H9 (cell line): ENCODE data around the gene LDLRAD4. TPM values are rescaled to one million over a fixed set of nuclear protein-coding genes. Genes with fewer than 3 reads are reported as not detected.

Experiments
- DNase-seq: peaks from one replicate; pipeline ENCODE4 v3.0.0-alpha.2; 2017
- H2AFZ ChIP-seq: one replicate; pipeline ENCODE4 v1.6.1; 2013; ENCODE audit warnings: mild to moderate bottlenecking, low read length, control low read depth, moderate library complexity
- H2AK5ac ChIP-seq: 2 replicates; pipeline ENCODE4 v1.6.1; 2013; ENCODE audit warnings: low read length, control low read depth, mixed read lengths; ENCODE audit not compliant: insufficient read length
- H2BK120ac ChIP-seq: one replicate; pipeline ENCODE4 v1.6.1; 2013; ENCODE audit warnings: low read depth, mild to moderate bottlenecking, low read length, control low read depth, inconsistent platforms; ENCODE audit not compliant: poor library complexity, severe bottlenecking
- H2BK12ac ChIP-seq: 2 replicates; pipeline ENCODE4 v1.6.1; 2013; ENCODE audit warnings: low read length, control low read depth, mixed read lengths, low read depth; ENCODE audit not compliant: insufficient read length
- H2BK15ac ChIP-seq: 2 replicates; pipeline ENCODE4 v1.6.1; 2013; ENCODE audit warnings: low read depth, low read length, control low read depth
- H2BK20ac ChIP-seq: one replicate; pipeline ENCODE4 v1.6.1; 2013; ENCODE audit warnings: low read depth, mild to moderate bottlenecking, low read length, control low read depth, inconsistent platforms; ENCODE audit not compliant: poor library complexity, severe bottlenecking
- H2BK5ac ChIP-seq: 2 replicates; pipeline ENCODE4 v1.6.1; 2013; ENCODE audit warnings: low read length, control low read depth, mixed read lengths; ENCODE audit not compliant: insufficient read length
- H3K14ac ChIP-seq: 2 replicates; pipeline ENCODE4 v1.6.1; 2013; ENCODE audit warnings: low read length, control low read depth; ENCODE audit not compliant: insufficient read depth
- H3K18ac ChIP-seq: 2 replicates; pipeline ENCODE4 v1.6.1; 2013; ENCODE audit warnings: low read depth, mild to moderate bottlenecking, mixed read lengths, low read length, control low read depth; ENCODE audit not compliant: insufficient read length
- H3K23ac ChIP-seq: 2 replicates; pipeline ENCODE4 v1.6.1; 2013; ENCODE audit warnings: low read length, control low read depth, mixed read lengths, low read depth; ENCODE audit not compliant: insufficient read length
- H3K23me2 ChIP-seq: 2 replicates; pipeline ENCODE4 v1.6.1; 2013; ENCODE audit warnings: low read depth, mild to moderate bottlenecking, mixed read lengths, low read length, control low read depth; ENCODE audit not compliant: insufficient read length, poor library complexity, severe bottlenecking
- H3K27ac ChIP-seq: 2 replicates; pipeline ENCODE4 v1.5.1; 2013; ENCODE audit warnings: low read length, control low read depth, mixed read lengths, low read depth; ENCODE audit not compliant: insufficient read length
- H3K27me3 ChIP-seq: 2 replicates; pipeline ENCODE4 v1.6.1; 2013; ENCODE audit warnings: low read length, control low read depth, inconsistent platforms; ENCODE audit not compliant: insufficient read depth
- H3K4ac ChIP-seq: 2 replicates; pipeline ENCODE4 v1.6.1; 2013; ENCODE audit warnings: low read depth, mild to moderate bottlenecking, control low read depth, inconsistent platforms, low read length, moderate library complexity
- H3K4me1 ChIP-seq: 2 replicates; pipeline ENCODE4 v1.6.1; 2013; ENCODE audit warnings: low read length, control low read depth, inconsistent platforms; ENCODE audit not compliant: insufficient read depth
- H3K4me2 ChIP-seq: 2 replicates; pipeline ENCODE4 v1.6.1; 2013; ENCODE audit warnings: low read length, control low read depth, mixed read lengths; ENCODE audit not compliant: insufficient read length, insufficient read depth
- H3K56ac ChIP-seq: 2 replicates; pipeline ENCODE4 v1.6.1; 2013; ENCODE audit warnings: low read depth, mild to moderate bottlenecking, mixed read lengths, low read length, control low read depth; ENCODE audit not compliant: insufficient read length
- H3K79me1 ChIP-seq: 2 replicates; pipeline ENCODE4 v1.6.1; 2013; ENCODE audit warnings: low read depth, mild to moderate bottlenecking, moderate library complexity, low read length, control low read depth, inconsistent platforms; ENCODE audit not compliant: insufficient read depth, poor library complexity, severe bottlenecking
- H3K79me2 ChIP-seq: 2 replicates; pipeline ENCODE4 v1.6.1; 2013; ENCODE audit warnings: low read length, control low read depth, inconsistent platforms; ENCODE audit not compliant: insufficient read depth
- H3K9ac ChIP-seq: 2 replicates; pipeline ENCODE4 v1.6.1; 2013; ENCODE audit warnings: low read length, control low read depth, mixed read lengths; ENCODE audit not compliant: insufficient read length; ENCODE audit errors: extremely low read depth
- H3K9me3 ChIP-seq: one replicate; pipeline ENCODE4 v1.6.1; 2013; ENCODE audit warnings: low read depth, low read length, inconsistent platforms; ENCODE audit not compliant: control insufficient read depth
- H3T11ph ChIP-seq: one replicate; pipeline ENCODE4 v1.6.1; 2013; ENCODE audit warnings: mild to moderate bottlenecking, low read length, control low read depth, inconsistent platforms
- H4K20me1 ChIP-seq: one replicate; pipeline ENCODE4 v1.6.1; 2013; ENCODE audit not compliant: control insufficient read depth, insufficient read length, insufficient read depth
- H4K5ac ChIP-seq: 2 replicates; pipeline ENCODE4 v1.6.1; 2013; ENCODE audit warnings: low read depth, mild to moderate bottlenecking, mixed read lengths, low read length, control low read depth; ENCODE audit not compliant: insufficient read length
- H4K8ac ChIP-seq: replicated peaks from 2 replicates; pipeline ENCODE4 v1.6.1; 2013; ENCODE audit warnings: low read length, control low read depth, mixed read lengths, low read depth; ENCODE audit not compliant: insufficient read length
- H4K91ac ChIP-seq: 2 replicates; pipeline ENCODE4 v1.6.1; 2013; ENCODE audit warnings: low read depth, mild to moderate bottlenecking, moderate library complexity, mixed read lengths, low read length, control low read depth; ENCODE audit not compliant: insufficient read length
- H3K27ac Mint-ChIP-seq, 3 experiments: 2 replicates in 2 of 3; 3 replicates in 1 of 3; pipeline ENCODE4 v1.8.0; 2020 to 2021; ENCODE audit warnings: mixed read lengths in 3 of 3, mild to moderate bottlenecking in 1 of 3, moderate library complexity in 1 of 3
- H3K27me3 Mint-ChIP-seq: 2 replicates; pipeline ENCODE4 v1.8.0; 2021; ENCODE audit warnings: low read depth, mild to moderate bottlenecking, moderate library complexity, mixed read lengths
- H3K36me3 Mint-ChIP-seq, 3 experiments: 2 replicates in 2 of 3; 3 replicates in 1 of 3; pipeline ENCODE4 v1.8.0; 2020 to 2021; ENCODE audit warnings: low read depth in 3 of 3, mixed read lengths in 3 of 3; ENCODE audit not compliant: insufficient read depth in 1 of 3
- H3K4me1 Mint-ChIP-seq, 2 experiments: 2 replicates each; pipeline ENCODE4 v1.8.0; 2020; ENCODE audit warnings: mixed read lengths in 2 of 2
- H3K4me3 Mint-ChIP-seq, 2 experiments: 2 replicates in 1 of 2; 3 replicates in 1 of 2; pipeline ENCODE4 v1.8.0; 2020 to 2021; ENCODE audit warnings: mild to moderate bottlenecking in 2 of 2, mixed read lengths in 2 of 2, moderate library complexity in 1 of 2
- H3K9me3 Mint-ChIP-seq, 2 experiments: 2 replicates in 1 of 2; 3 replicates in 1 of 2; pipeline ENCODE4 v1.8.0; 2020; ENCODE audit warnings: mild to moderate bottlenecking in 2 of 2, mixed read lengths in 2 of 2, moderate library complexity in 1 of 2
- WGBS: extraction: QIAGEN DNeasy Blood & Tissue Kit; methylation state at CpG from one replicate; pipeline ENCODE4 v1.1.7; 2013; ENCODE audit warnings: missing lambda C conversion rate, low lambda C conversion rate, mixed read lengths; ENCODE audit not compliant: insufficient read length; ENCODE audit errors: extremely low coverage; 5-methylcytosine and 5-hydroxymethylcytosine counted together
- total RNA-seq: library from RNA; stranded (reverse); gene quantifications from 2 replicates; pipeline ENCODE4 v1.2.1, GENCODE V29; 2021
- TF ChIP-seq, protein P1 (sequence below): fragments of 200-600 bp; sonication (generic); conservative IDR thresholded peaks from 3 replicates; pipeline ENCODE4 v1.8.0; 2021; ENCODE audit warnings: antibody characterized with exemption, mild to moderate bottlenecking

Gene LDLRAD4
- total RNA-seq, 1 experiment from 2014 or later = 3.9 TPM

DNA sequence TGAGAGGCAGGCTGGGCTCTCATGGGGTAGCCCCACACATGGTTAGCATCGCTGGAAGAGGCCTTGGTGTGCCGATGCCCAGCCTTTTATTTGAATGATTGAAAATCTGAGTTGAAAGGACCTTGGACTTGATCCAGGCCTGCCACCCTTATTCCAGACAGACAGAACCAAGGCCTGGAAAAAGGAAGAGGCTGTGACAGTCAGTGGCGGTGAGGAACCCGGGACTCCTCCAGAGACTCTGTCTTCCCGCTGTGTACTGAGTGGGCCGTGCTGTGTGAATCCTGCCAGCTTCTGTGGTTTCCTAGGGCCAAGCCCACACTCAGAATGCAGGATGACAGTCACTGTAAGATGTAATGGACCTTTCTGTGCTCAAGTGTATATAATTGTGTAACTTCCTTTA lies 218.5 kb downstream of the LDLRAD4 start:
- H2BK12ac ChIP-seq = no peak overlapping the region
- no peaks in the 10 kb centered on the region for H3K27me3 ChIP-seq
- H2BK5ac ChIP-seq = no peak overlapping the region
- H3K4me2 ChIP-seq = no peak overlapping the region
- no peak overlapping the region for H3K27ac ChIP-seq
- H3K9me3 ChIP-seq = no peaks in the 10 kb centered on the region
- H2BK15ac ChIP-seq = no peak overlapping the region
- no peaks in the 10 kb centered on the region for H3K4me1 ChIP-seq
- no peak for DNase-seq
- H2BK20ac ChIP-seq = no peak overlapping the region
- H4K5ac ChIP-seq = no peak overlapping the region
- no peak overlapping the region for H3K4ac ChIP-seq
- TF ChIP-seq, protein P1, sequence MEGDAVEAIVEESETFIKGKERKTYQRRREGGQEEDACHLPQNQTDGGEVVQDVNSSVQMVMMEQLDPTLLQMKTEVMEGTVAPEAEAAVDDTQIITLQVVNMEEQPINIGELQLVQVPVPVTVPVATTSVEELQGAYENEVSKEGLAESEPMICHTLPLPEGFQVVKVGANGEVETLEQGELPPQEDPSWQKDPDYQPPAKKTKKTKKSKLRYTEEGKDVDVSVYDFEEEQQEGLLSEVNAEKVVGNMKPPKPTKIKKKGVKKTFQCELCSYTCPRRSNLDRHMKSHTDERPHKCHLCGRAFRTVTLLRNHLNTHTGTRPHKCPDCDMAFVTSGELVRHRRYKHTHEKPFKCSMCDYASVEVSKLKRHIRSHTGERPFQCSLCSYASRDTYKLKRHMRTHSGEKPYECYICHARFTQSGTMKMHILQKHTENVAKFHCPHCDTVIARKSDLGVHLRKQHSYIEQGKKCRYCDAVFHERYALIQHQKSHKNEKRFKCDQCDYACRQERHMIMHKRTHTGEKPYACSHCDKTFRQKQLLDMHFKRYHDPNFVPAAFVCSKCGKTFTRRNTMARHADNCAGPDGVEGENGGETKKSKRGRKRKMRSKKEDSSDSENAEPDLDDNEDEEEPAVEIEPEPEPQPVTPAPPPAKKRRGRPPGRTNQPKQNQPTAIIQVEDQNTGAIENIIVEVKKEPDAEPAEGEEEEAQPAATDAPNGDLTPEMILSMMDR = no peak
- Mint-ChIP-seq H3K27me3 (no peaks in the 10 kb centered on the region), H3K36me3 (no peaks in the 10 kb centered on the region; a peak in 1 of 7 replicates), H3K27ac (no peak overlapping the region), H3K4me1 (peaks cover 15 to 23% of the 10 kb centered on the region in 2 experiments), H3K9me3 (no peaks in the 10 kb centered on the region), H3K4me3 (no peak overlapping the region)
- no peak overlapping the region for H3K23ac ChIP-seq
- H3T11ph ChIP-seq = no peak overlapping the region
- no peak overlapping the region for H4K8ac ChIP-seq
- H2BK120ac ChIP-seq = no peak overlapping the region
- no peak overlapping the region for H3K56ac ChIP-seq
- no peak overlapping the region for H3K14ac ChIP-seq
- no peaks in the 10 kb centered on the region for H3K79me2 ChIP-seq
- no peak overlapping the region for H4K91ac ChIP-seq
- H3K18ac ChIP-seq = no peak overlapping the region
- H3K9ac ChIP-seq = no peak overlapping the region
- no peak overlapping the region for H2AK5ac ChIP-seq
- WGBS = no CpG with 5 or more reads among the region's 6 CpGs
- H3K23me2 ChIP-seq = no peaks in the 10 kb centered on the region
- H3K79me1 ChIP-seq = no peaks in the 10 kb centered on the region
- peaks cover 2% of the 10 kb centered on the region for H4K20me1 ChIP-seq
- no peak overlapping the region for H2AFZ ChIP-seq
